Measurements from ENCODE around the gene ING4. TPM values are rescaled to one million over a fixed set of nuclear protein-coding genes. Genes with fewer than 3 reads are reported as not detected.
A peak's percentile ranks its signal among the peaks of the same experiment; 100 is the strongest.

Gene ING4
- total RNA-seq, 4 donors from 2014 or later, result 43.2 to 63.8 (median 54.3) TPM

DNA sequence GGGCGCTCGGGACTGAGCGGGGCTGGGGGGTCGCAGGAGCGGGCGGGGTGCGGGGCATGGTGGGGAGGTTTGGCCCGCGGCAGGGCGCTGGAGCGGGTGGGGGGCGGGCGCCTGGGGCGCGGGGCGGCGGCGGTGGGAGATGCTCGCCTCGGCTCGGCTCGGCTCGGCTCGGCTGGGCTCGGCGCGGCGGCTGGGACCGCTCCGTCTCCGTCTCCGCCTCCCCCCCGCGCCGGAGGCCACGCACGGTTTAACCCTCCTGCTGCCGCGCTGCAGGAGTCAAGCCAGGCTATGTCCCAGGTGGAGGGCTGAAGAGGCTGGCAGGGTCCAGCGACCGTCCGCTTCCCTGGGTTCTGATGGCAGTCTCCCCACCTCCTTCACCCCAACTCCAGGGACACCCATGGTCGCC is 37.7 kb upstream of the ING4 start, which contains the start of gene PIANP:
PIANP (minus strand) TSS at position 170 of the 406 bp plus-strand sequence. CDS start 2,754 bp downstream, outside the sequence.
- Histone ChIP-seq H3K36me3 (no peaks in the 10 kb centered on the region), H3K27ac (peak within 1 kb of the TSS in 2 of 4 donors; percentile 14 to 41), H3K27me3 (peaks cover 100% of the 10 kb centered on the region), H3K4me3 (peak within 1 kb of the TSS; percentile 12 to 62), H3K9me3 (no peaks in the 10 kb centered on the region), H3K4me1 (peaks cover 0 to 19% (median 14%) of the 10 kb centered on the region in 3 donors)
- no peak for TF ChIP-seq EP300 (IDR thresholded peaks at IDR 0.05)
- no peak for TF ChIP-seq CTCF (IDR thresholded peaks at IDR 0.05)
- no peak for TF ChIP-seq POLR2A (IDR thresholded peaks at IDR 0.05)
- TF ChIP-seq POLR2AphosphoS5 (IDR thresholded peaks at IDR 0.05), result no peak
- ATAC-seq, result peak; percentile 85
- 0% methylated on average over 4 to 23 of the region's 43 CpGs for WGBS, 2 donors (ENCODE audit: low coverage in 1 of 2)

DNA sequence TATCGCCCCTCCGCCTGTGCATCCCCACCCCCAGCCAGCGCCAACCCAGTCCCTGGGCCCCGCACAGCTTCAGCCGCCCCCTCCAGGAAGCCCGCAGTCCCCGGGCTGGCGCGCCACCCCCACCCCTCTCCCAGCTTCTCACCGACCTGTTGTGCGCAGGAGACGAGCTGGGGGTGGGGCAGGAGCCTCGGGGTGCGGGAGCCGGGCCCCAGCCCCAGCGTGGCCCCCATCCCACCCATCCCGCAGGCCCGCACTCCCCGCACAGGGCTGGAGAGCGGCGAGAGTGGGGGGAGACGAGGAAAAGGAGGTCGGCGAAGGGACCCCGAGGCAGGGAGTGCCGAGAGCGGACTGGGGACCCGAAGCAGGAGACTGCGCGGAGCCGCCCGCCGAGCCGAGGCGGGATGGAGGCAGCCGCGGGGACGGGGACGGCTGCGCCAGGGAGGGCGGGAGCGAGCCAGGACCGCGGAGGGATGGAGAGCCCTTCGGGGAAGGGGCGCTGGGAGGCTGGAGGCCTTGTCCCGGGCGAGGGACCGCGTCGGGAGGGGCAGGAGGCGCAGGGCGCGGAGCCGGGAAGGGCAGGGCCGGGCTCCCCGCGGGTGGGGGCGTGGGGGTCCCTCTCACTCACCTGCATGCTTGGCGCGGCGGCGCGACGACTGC is 37.2 kb upstream of the ING4 start:
- H3K27ac ChIP-seq, result peak overlapping the region in 2 of 4 donors; percentile 14 to 41
- WGBS, 2 donors (ENCODE audit: low coverage in 1 of 2), result 0% methylated on average over 3 of the region's 65 CpGs
- H3K27me3 ChIP-seq, result peaks cover 100% of the 10 kb centered on the region
- peaks cover 0 to 19% (median 14%) of the 10 kb centered on the region in 3 donors for H3K4me1 ChIP-seq
- TF ChIP-seq EP300 (IDR thresholded peaks at IDR 0.05) (no peak), CTCF (IDR thresholded peaks at IDR 0.05) (no peak), POLR2AphosphoS5 (IDR thresholded peaks at IDR 0.05) (no peak), POLR2A (IDR thresholded peaks at IDR 0.05) (no peak)
- peak; percentile 51 for ATAC-seq
- peak overlapping the region; percentile 12 to 62 for H3K4me3 ChIP-seq
- H3K36me3 ChIP-seq, result no peaks in the 10 kb centered on the region
- H3K9me3 ChIP-seq, result no peaks in the 10 kb centered on the region

- H3K4me1 ChIP-seq, result peaks cover 0 to 19% (median 14%) of the 10 kb centered on the region in 3 donors
- ATAC-seq, result no peak
- H3K27ac ChIP-seq, result no peak overlapping the region
- 21 to 22% methylated on average over 12 to 16 of the region's 16 CpGs for WGBS, 2 donors (ENCODE audit: low coverage in 1 of 2)
- H3K9me3 ChIP-seq, result no peaks in the 10 kb centered on the region
- H3K36me3 ChIP-seq, result no peaks in the 10 kb centered on the region
- peaks cover 100% of the 10 kb centered on the region for H3K27me3 ChIP-seq
- peak overlapping the region; percentile 12 to 62 for H3K4me3 ChIP-seq
- TF ChIP-seq EP300 (IDR thresholded peaks at IDR 0.05), result no peak
- TF ChIP-seq CTCF (IDR thresholded peaks at IDR 0.05), result no peak
- no peak for TF ChIP-seq POLR2AphosphoS5 (IDR thresholded peaks at IDR 0.05)
- TF ChIP-seq POLR2A (IDR thresholded peaks at IDR 0.05), result no peak
These were observed 36.5 kb upstream of the ING4 start for GRCh38 chr12:6699259-6699988.

DNA sequence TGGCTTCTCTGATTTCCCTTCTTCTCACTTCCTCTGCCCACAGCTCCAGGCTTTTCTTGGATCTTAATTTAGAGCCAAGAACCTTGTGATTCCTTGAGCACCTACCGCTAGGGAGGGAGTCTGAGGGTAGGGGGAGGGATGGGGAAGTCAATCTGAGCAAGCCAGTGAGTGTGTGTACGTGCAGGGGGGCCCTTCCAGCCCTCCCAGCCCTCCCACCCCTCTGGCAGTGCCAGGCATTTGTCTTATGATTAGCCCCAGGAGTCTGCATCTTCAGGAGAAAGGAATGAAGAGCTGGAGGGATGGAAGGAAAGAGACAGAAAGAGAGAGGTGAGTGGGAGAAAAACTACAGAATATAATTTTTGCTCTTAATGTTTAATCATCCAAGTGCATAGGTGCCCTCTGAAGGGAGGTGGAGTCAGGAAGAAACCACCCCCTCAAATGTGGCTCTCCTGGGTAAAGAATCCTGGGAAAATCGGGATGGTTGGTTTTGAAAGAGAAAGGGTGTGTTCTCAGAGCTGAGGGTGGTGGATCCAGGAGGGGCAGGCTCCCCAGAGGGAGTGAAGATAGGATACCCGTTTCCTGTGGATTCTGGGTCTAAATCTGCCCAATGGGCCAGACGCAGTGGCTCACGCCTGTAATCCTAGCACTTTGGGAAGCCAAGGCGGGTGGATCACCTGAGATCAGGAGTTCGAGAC is 35.6 kb upstream of the ING4 start:
- WGBS, 2 donors (ENCODE audit: low coverage in 1 of 2), result 55 to 57% methylated on average over 4 to 6 of the region's 8 CpGs
- no peak overlapping the region for H3K27ac ChIP-seq
- H3K4me3 ChIP-seq, result no peak overlapping the region
- H3K27me3 ChIP-seq, result peaks cover 93% of the 10 kb centered on the region
- TF ChIP-seq POLR2AphosphoS5 (IDR thresholded peaks at IDR 0.05) (no peak), CTCF (IDR thresholded peaks at IDR 0.05) (no peak), POLR2A (IDR thresholded peaks at IDR 0.05) (no peak), EP300 (IDR thresholded peaks at IDR 0.05) (no peak)
- no peaks in the 10 kb centered on the region for H3K36me3 ChIP-seq
- H3K9me3 ChIP-seq, result no peaks in the 10 kb centered on the region
- no peak for ATAC-seq
- peaks cover 0 to 19% (median 14%) of the 10 kb centered on the region in 3 donors for H3K4me1 ChIP-seq
